ENCODE measurements around the gene HS6ST3.

GRCh38 chr13:96450326-96451020, 360.6 kb downstream of the HS6ST3 start:
- TF ChIP-seq CTCF (IDR thresholded peaks at IDR 0.05; ENCODE audit: low read depth, low read length, poor library complexity, severe bottlenecking) (no peak), EZH2phosphoT487 (IDR thresholded peaks at IDR 0.05; ENCODE audit: borderline replicate concordance, low read length) (no peak)

All from DOHH2 (cell line).